NCI-H82 treated with DMSO at 0.1 percent for 48 hours (cell line): ENCODE measurements around the gene PRKCZ.

Experiments
- DNase-seq: peaks from one replicate; lab custom pipeline; 2025; ENCODE audit not compliant: unreplicated experiment; lab: John Stamatoyannopoulos, UW

Gene PRKCZ

GRCh38 chr1:2224631-2225428 is 174.6 kb downstream of the PRKCZ start:
- no peak for DNase-seq

- DNase-seq: no peak
These were observed 176.5 kb downstream of the PRKCZ start for GRCh38 chr1:2226525-2227345.

GRCh38 chr1:2227346-2228156 is 177.3 kb downstream of the PRKCZ start:
- peak; percentile 84 for DNase-seq

GRCh38 chr1:2228157-2228594 is 178.0 kb downstream of the PRKCZ start, which contains the start of gene SKI:
TSS of gene SKI (plus strand) at chr1:2228319. CDS start at chr1:2228767, 448 bp downstream.
- no peak for DNase-seq

GRCh38 chr1:2228694-2229036 is 178.5 kb downstream of the PRKCZ start:
- no peak for DNase-seq

GRCh38 chr1:2229037-2229864 is 179.0 kb downstream of the PRKCZ start:
- no peak for DNase-seq

GRCh38 chr1:2229911-2230731 is 179.9 kb downstream of the PRKCZ start:
- DNase-seq: no peak

GRCh38 chr1:2230781-2231531 is 180.7 kb downstream of the PRKCZ start:
- DNase-seq: no peak

- no peak for DNase-seq
These were observed 181.5 kb downstream of the PRKCZ start for GRCh38 chr1:2231532-2232254.

GRCh38 chr1:2232255-2232915 is 182.2 kb downstream of the PRKCZ start:
- no peak for DNase-seq

GRCh38 chr1:2232916-2233438 is 182.8 kb downstream of the PRKCZ start:
- no peak for DNase-seq

- no peak for DNase-seq
These were observed 183.3 kb downstream of the PRKCZ start for GRCh38 chr1:2233468-2233867.

GRCh38 chr1:2233997-2234761 is 184.0 kb downstream of the PRKCZ start:
- no peak for DNase-seq

- DNase-seq: no peak
These were observed 184.5 kb downstream of the PRKCZ start for GRCh38 chr1:2234762-2235113.
